Measurements from ENCODE around the gene SRSF1. TPM values are rescaled to one million over a fixed set of nuclear protein-coding genes. Genes with fewer than 3 reads are reported as not detected.

SRSF1 gene
- total RNA-seq, 2 experiments from 2014 or later, result 314 to 323 TPM

Other genes with a start within 250 kb of the SRSF1 start
- 10 to 100 TPM; 32.1 to 38.2 TPM for gene MRPS23, start 157.2 kb downstream of the SRSF1 start, total RNA-seq
- 1 to 10 TPM in 1 of 2 experiments, under 1 TPM in 1; 0.28 to 1.2 TPM for gene CUEDC1, start 51.8 kb downstream of the SRSF1 start, total RNA-seq
- 10 to 100 TPM; 54.0 to 57.8 TPM for gene VEZF1, start 19.0 kb downstream of the SRSF1 start, total RNA-seq
- 10 to 100 TPM; 29.5 to 31.3 TPM for gene DYNLL2, start 76.2 kb upstream of the SRSF1 start, total RNA-seq
- under 1 TPM; 0.65 to 0.72 TPM for gene OR4D1, start 141.1 kb upstream of the SRSF1 start, total RNA-seq
- not detected for gene OR4D2, start 159.7 kb upstream of the SRSF1 start, total RNA-seq
- gene EPX, start 185.5 kb upstream of the SRSF1 start, total RNA-seq, result not detected
- gene MKS1, start 212.0 kb upstream of the SRSF1 start, total RNA-seq, result 10 to 100 TPM; 23.0 to 26.5 TPM
- gene LPO, start 231.3 kb upstream of the SRSF1 start, total RNA-seq, result not detected